Dermis blood vessel endothelial cell (primary cell): ENCODE results near the gene TIMM10. TPM values are rescaled to one million over a fixed set of nuclear protein-coding genes. Genes with fewer than 3 reads are reported as not detected.

Source experiments
- DNase-seq: peaks from one replicate; pipeline ENCODE4 v3.0.0; 2010
- total RNA-seq: library from RNA; depleted of rRNA; stranded (reverse); fragments of >200 nt; gene quantifications from 2 replicates; pipeline ENCODE4 v1.2.3, GENCODE V29; 2014

TIMM10 gene, protein sequence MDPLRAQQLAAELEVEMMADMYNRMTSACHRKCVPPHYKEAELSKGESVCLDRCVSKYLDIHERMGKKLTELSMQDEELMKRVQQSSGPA
- total RNA-seq = 28.1 and 39.8 TPM in 2 replicates

DNA sequence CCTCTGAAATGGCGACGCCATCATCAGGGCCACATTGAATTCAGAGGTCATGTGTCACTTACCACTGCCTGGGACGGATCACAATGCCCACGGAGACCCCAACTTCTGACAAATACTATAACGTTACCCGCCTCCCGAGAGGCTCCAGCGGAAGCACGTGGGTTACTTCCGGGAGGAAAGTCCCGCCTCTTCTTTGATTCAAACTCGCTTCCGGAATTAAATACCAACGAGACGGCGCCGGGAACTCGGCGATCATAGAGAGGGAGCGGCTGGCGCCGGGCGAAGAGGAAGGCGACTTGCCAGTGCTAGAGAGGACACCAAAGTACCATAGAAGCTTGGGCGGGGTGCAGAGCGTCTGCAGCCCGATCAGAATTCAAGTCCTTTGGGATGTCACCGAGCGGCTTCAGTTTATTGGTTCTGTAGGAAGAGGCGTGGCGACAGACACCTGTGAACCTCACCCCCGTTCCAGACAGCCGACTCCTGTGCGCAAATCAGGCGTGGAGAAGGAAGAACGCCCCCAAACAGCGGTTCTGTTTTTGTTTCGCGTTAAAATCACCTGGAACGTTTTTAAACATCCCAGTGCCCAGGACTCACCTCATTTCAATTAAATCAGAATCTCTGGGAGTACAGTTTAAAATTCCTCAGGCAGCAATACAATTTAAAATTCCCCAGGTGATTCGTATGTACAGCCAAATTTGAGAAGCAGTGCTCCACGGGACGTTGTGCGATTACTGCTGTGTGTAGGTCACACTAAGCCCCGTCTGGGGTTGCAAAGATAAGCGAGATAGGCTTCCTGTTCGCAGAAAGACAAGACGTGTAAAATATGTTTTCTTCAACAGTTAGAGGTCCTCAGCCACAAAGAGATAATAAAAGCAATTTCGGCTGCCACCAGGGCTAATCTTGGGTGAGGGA lies at the start of gene TIMM10:
TIMM10 (minus strand) TSS at position 159 of the 912 bp plus-strand sequence. CDS start 565 bp downstream, outside the sequence.
- peak; percentile 96 for DNase-seq

- no peak for DNase-seq
Measured at GRCh38 chr11:57574061-57574460, 43.5 kb upstream of the TIMM10 start.

DNA sequence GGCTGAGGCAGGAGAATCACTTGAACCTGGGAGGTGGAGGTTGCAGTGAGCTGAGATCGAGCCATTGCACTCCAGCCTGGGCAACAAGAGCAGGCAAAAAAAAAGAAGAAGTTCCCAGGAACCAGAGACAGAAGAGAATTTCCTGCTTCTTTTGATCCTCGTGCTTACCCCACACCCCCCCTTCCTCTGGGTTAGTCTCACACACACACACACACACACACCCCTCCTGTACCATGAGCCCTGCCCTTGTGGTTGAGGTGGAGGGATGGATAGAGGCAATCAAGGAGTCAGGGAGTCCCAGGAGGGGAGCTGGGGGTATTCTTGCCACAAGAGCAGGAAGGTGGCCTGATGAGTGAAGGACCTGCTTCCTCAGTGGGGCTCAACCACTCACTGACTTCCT lies 41.1 kb upstream of the TIMM10 start:
- no peak for DNase-seq

DNA sequence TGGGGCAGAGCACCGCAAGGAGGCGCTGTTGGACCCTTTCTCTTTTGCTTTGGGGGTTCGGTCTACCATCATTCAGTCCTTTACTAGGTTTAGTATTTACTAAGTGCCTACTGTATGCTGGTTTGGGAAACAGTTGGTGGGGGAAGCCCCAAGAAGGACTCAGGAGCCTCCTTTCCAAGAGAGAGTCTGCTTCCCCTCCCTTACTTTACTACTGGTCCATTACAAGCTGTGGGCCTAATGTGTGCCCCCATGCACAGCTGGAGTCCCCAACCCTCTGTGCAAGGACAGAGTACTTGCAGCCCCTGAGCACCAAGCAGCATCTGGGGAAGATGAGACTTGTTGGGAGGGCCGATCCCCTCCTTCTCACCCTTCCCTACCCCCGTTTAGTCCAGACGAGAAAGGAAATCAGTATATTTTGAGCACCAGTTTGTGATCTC lies 37.8 kb upstream of the TIMM10 start:
- peak; percentile 85 for DNase-seq

DNA sequence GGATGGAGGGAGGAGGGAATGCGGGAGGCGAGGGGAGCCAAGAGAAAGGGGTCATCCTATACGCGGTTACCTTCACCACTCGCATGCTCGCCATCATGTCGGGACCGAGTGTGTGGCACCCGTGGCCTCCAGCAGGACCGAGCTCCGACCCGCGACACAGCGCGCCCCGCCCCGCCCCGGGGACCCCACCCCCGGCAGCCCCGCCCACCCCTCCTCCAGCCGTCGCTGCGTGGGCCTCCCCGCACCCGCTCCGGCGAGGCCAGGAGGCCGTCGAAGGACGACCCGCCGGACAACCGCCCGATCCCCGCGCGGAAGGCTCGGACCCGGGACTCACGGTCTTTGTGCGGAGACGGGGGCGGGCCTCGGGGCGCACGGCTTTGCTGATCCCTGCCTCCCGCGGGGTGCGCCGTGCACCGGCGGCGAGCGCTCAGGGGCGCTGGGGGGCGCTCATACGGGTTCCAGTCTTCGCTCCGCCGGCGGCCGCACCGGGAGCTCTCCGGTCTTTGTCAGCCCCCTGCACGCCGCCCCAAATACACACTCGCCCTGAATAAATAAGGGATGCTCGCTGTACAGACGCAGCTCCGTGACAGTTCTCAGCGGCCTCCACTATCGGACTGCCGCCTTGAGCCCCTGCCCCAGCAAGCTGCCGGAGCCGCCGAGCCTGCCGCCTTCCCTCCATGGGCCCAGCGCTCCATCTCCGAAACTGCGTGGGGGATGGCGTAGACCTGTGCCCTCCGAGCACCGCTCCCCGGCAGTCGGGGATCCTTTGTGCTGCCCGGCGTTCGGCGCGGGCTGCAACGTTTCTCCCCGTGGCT lies 37.2 kb upstream of the TIMM10 start, which contains the start of gene UBE2L6:
UBE2L6 (minus strand) TSS at position 158 of the 815 bp plus-strand sequence; CDS start at position 97, 61 bp downstream.
- peak; percentile 56 for DNase-seq

DNA sequence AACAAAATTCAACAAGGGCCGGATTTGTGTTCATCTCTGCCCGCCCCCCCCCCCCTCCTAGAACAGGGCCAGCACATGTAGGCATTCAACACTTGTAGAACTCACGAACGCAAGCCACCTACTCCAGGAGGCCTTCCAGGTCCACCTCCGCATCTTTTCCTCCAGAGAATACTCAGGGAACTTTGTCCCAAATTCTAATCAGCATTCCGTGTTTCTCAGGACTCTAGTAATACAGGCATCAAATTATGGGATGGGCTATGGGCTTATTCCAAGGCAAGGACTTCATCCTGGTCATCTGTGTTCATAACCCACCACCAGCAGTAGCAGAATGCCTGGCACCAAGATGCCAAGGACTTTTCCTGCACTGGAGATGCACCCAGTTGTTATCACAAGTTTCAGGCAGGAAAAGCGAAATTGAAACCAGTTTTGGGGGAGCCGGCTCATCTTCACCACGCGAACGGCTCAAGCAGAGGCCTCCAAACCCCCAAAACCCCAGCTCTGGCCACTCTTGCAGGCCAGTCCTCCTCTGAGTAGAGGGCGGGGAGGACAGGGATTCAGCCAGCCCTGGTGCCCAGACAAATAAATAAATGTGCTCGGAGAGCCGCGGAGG lies 36.5 kb upstream of the TIMM10 start:
- peak; percentile 19 for DNase-seq

- DNase-seq = peak; percentile 62
Measured at GRCh38 chr11:57566005-57566904, 35.7 kb upstream of the TIMM10 start.

GRCh38 chr11:57562596-57562995 lies 32.0 kb upstream of the TIMM10 start:
- DNase-seq = no peak

DNA sequence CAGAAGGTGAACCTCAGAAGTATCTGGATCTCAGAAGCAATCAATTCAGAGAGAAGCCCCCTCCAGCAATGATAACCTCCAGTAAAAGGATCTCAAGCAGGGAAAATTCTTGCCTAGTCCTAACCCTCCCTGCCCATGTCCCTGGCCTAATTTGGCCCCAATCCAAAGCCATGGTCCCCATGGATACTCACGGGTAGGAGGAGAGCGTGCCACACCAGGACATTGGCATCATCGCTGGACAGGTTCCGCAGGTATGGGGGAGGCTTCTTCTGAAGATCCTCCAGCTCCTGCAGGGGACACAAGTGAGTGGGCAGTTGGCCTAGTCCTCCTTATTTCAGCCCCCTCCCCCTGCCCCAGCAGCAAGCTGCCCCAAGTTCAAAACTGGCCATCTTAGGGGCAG lies 29.6 kb upstream of the TIMM10 start:
- no peak for DNase-seq

- no peak for DNase-seq
Measured at GRCh38 chr11:57556041-57556440, 25.5 kb upstream of the TIMM10 start.

DNA sequence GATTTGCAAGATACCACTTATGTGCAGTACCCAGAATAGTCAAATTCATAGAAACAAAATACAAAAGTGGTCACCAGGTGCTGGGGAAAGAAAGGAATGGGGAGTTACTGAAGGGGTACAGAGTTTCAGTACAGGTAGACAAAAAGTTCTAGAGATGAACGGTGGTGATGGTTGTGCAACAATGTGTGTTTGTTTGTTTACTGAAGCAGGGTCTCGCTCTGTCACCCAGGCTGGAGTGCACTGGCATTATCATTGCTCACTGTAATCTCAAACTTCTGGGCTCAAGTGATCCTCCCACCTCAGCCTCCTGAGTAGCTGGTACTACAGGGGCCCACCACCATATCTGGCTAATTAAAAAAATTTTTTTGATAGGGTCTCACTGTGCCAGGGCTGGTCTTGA lies 24.8 kb upstream of the TIMM10 start:
- no peak for DNase-seq

- DNase-seq = no peak
Measured at GRCh38 chr11:57552479-57552878, 21.9 kb upstream of the TIMM10 start.

DNA sequence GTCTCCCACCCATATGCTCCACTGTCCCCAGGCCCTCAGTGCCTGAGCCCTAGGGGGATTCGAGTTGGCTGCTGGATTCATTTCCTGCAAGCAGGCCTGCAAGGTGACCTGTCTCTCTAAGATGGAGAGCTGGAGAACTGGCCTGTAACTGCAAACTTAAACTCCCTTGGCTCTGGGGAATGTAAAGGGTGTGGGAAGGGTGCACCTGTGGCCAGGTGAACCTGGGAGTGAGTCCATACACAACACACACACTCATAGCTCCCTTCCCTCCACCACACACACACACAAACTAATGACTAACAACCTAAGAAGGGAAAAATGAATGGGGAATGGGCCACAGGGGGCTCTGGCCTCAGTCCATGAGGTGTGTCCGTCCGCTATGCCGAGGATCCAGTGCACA lies 21.4 kb upstream of the TIMM10 start:
- DNase-seq = no peak

DNA sequence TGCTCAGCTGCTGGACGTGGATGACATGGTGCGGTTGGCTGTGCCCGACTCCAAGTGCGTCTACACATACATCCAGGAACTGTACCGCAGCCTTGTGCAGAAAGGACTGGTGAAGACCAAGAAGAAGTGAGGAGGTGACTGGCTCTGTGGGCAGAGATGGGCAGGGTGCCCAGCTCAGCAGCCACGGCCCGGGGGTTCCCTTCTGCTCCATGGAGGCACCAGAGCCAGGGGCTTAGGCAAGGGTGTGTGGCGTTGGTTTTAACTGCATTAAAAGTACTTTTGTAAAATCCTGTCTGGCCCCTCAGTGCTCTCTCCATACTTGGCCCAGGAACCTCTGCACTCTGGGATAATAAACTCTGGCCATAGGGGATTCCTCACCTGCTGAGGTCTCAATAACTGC lies 19.4 kb upstream of the TIMM10 start:
- DNase-seq = no peak

- peak; percentile 63 for DNase-seq
Measured at GRCh38 chr11:57547854-57548377, 17.4 kb upstream of the TIMM10 start.

GRCh38 chr11:57546869-57547475 lies 16.4 kb upstream of the TIMM10 start:
- peak; percentile 50 for DNase-seq

DNA sequence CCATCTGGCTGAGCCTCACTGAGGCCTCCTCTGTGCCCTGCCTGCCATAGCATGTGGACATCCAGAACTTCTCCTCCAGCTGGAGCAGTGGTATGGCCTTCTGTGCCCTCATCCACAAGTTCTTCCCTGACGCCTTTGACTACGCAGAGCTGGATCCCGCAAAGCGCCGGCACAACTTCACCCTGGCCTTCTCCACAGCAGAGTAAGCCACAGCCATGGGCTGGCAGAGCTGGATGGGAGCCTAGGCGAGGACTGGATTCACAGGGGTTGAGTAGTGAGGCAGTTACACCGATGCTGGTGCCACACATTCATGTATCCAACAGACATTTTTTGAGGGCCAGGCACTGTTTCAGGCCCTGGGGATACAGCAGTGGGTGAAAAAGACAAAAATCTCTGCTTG lies 15.9 kb upstream of the TIMM10 start:
- no peak for DNase-seq

- DNase-seq = no peak
Measured at GRCh38 chr11:57545883-57546282, 15.3 kb upstream of the TIMM10 start.

GRCh38 chr11:57544566-57544965 lies 14.0 kb upstream of the TIMM10 start:
- no peak for DNase-seq

- DNase-seq = no peak
Measured at GRCh38 chr11:57543593-57543992, 13.0 kb upstream of the TIMM10 start.

GRCh38 chr11:57542582-57542981 lies 12.0 kb upstream of the TIMM10 start:
- DNase-seq = no peak
